ENCODE data around the gene MOK. TPM values are rescaled to one million over a fixed set of nuclear protein-coding genes. Genes with fewer than 3 reads are reported as not detected.

MOK gene
- total and polyA plus RNA-seq, 2 of the 4 experiments (the other 2 are of a cell fraction) = 16.8 to 48.5 TPM

DNA sequence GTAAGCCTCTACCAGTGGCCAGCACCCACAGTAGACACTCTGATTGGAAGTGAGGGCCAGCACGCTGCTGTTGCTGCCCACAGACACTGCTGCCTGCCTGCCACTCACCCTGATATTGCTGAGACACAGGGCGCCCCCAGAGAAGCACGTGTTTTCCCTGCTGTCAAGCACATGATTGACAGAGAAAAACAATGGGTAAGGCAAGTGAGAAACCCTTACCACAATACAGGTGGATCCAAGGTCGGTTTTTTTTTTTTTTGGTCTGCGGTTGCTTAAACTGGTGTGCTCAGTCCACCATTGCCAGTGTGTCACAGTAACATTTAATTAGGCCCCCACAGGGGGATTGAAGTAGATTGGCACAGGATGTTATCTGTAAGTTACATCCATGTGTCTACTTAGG is 99.4 kb downstream of the MOK start:
- peaks cover 26% of the 10 kb centered on the region for H4K20me1 ChIP-seq (ENCODE audit: insufficient read depth, low read length)
- intact Hi-C loops (cut with micrococcal nuclease) = no loop called here
- no peak overlapping the region for H3K27ac ChIP-seq (ENCODE audit: insufficient read depth, low read length)
- H3K56ac ChIP-seq (ENCODE audit: extremely low read depth, insufficient read depth, low read length) = no peak overlapping the region
- CTCF ChIA-PET = no interaction called here
- WGBS, 2 experiments (ENCODE audit: extremely low coverage in 2 of 2, insufficient read length in 1 of 2) = no CpG with 5 or more reads among the region's 5 CpGs
- DNase-seq (no peak), ATAC-seq (ENCODE audit: low read depth) (no peak)
- no peak overlapping the region for H3K4me3 ChIP-seq (ENCODE audit: insufficient read depth, low read depth, low read length)
- H4K8ac ChIP-seq (ENCODE audit: low read depth in 2 of 2, low read length in 2 of 2) = no peak overlapping the region
- no peak overlapping the region for H4K91ac ChIP-seq (ENCODE audit: insufficient read depth, low read depth, low read length)
- H3K36me3 ChIP-seq (ENCODE audit: control insufficient read depth, insufficient read depth, low read length) = peaks cover 28% of the 10 kb centered on the region
- H3K79me1 ChIP-seq (ENCODE audit: low read depth in 1 of 2, low read length in 2 of 2) = peaks cover 32 to 74% of the 10 kb centered on the region in 2 experiments
- dilution Hi-C loops (cut with HindIII; ENCODE audit: low sequenced_read_pairs, unreplicated experiment) = no loop called here
- no peaks in the 10 kb centered on the region for H3K27me3 ChIP-seq (ENCODE audit: control insufficient read depth, insufficient read depth, low read length)
- H3K23ac ChIP-seq (ENCODE audit: low read depth, low read length) = no peak overlapping the region
- no peak overlapping the region for H3K4me2 ChIP-seq (ENCODE audit: low read depth, low read length)
- no peaks in the 10 kb centered on the region for H3K9me3 ChIP-seq (ENCODE audit: control insufficient read depth, insufficient read depth, low read length)
- H2BK15ac ChIP-seq (ENCODE audit: low read depth, low read length) = no peak overlapping the region
- no peak overlapping the region for H2AK9ac ChIP-seq (replicated peaks; ENCODE audit: low read depth, low read length, poor library complexity)
- no peak overlapping the region for H2AK5ac ChIP-seq (ENCODE audit: low read depth, low read length)
- no TSS peak for BruUV-seq (replicated peaks)
- POLR2A ChIA-PET (ENCODE audit: unreplicated experiment) = no interaction called here
- no peak overlapping the region for H3K14ac ChIP-seq (replicated peaks; ENCODE audit: low read depth, low read length)
- no peak overlapping the region for H2BK120ac ChIP-seq (ENCODE audit: low read depth, low read length)
- no peak overlapping the region for H2BK5ac ChIP-seq (ENCODE audit: low read depth, low read length, poor library complexity, severe bottlenecking)
- peaks cover 3% of the 10 kb centered on the region; the same call in 1 of the 2 replicates for H3K4me1 ChIP-seq (ENCODE audit: control insufficient read depth, insufficient read depth, low read length)
- no peak overlapping the region for H3K4ac ChIP-seq (ENCODE audit: low read depth, low read length)
- H3K9ac ChIP-seq (ENCODE audit: low read depth, low read length) = no peak overlapping the region
- peaks cover 13% of the 10 kb centered on the region; the same call in 1 of the 2 replicates for H3K9me1 ChIP-seq (ENCODE audit: insufficient read depth, low read length)
- no peak overlapping the region for H3K18ac ChIP-seq (ENCODE audit: low read depth, low read length)
- in situ Hi-C loops (cut with MboI; ENCODE audit: low sequenced_read_pairs) = no loop called here
- no peak for TF ChIP-seq RFX5 (IDR thresholded peaks at IDR 0.05; ENCODE audit: low read depth, low read length)
- TF ChIP-seq, protein P1, sequence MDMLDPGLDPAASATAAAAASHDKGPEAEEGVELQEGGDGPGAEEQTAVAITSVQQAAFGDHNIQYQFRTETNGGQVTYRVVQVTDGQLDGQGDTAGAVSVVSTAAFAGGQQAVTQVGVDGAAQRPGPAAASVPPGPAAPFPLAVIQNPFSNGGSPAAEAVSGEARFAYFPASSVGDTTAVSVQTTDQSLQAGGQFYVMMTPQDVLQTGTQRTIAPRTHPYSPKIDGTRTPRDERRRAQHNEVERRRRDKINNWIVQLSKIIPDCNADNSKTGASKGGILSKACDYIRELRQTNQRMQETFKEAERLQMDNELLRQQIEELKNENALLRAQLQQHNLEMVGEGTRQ (IDR thresholded peaks at IDR 0.05; ENCODE audit: low read depth, low read length) = no peak
- TF ChIP-seq SMC3 (IDR thresholded peaks at IDR 0.05; ENCODE audit: low read depth, low read length) = no peak
- no peak for TF ChIP-seq RAD21 (IDR thresholded peaks at IDR 0.05; ENCODE audit: low read length)
- TF ChIP-seq POLR2A (IDR thresholded peaks at IDR 0.05; ENCODE audit: low read depth, low read length) = no peak
- TF ChIP-seq NFE2L2 (IDR thresholded peaks at IDR 0.05; ENCODE audit: low read depth, low read length) = no peak
- no peak for TF ChIP-seq MXI1 (IDR thresholded peaks at IDR 0.05; ENCODE audit: borderline replicate concordance, low read depth, low read length)
- TF ChIP-seq MAZ (IDR thresholded peaks at IDR 0.05; ENCODE audit: borderline replicate concordance, low read depth, low read length) = no peak
- TF ChIP-seq, protein P2, sequence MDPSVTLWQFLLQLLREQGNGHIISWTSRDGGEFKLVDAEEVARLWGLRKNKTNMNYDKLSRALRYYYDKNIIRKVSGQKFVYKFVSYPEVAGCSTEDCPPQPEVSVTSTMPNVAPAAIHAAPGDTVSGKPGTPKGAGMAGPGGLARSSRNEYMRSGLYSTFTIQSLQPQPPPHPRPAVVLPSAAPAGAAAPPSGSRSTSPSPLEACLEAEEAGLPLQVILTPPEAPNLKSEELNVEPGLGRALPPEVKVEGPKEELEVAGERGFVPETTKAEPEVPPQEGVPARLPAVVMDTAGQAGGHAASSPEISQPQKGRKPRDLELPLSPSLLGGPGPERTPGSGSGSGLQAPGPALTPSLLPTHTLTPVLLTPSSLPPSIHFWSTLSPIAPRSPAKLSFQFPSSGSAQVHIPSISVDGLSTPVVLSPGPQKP (IDR thresholded peaks at IDR 0.05; ENCODE audit: borderline replicate concordance, low read depth, low read length) = no peak
- TF ChIP-seq FOS (IDR thresholded peaks at IDR 0.05; ENCODE audit: low read depth, low read length) = no peak
- no peak overlapping the region for H2AFZ ChIP-seq (replicated peaks; ENCODE audit: low read length, poor library complexity)
- no peak overlapping the region for H2BK20ac ChIP-seq (ENCODE audit: low read depth, low read length)
- no peak overlapping the region for H4K5ac ChIP-seq (ENCODE audit: low read depth, low read length)
